ENCODE data around the gene SUN1.

The SUN1 gene

GRCh38 chr7:881441-882234, 49.4 kb downstream of the SUN1 start:
- H3K9me3 Mint-ChIP-seq (ENCODE audit: low read depth) = no peaks in the 10 kb centered on the region
- H3K4me1 Mint-ChIP-seq (ENCODE audit: low read depth) = peaks cover 43% of the 10 kb centered on the region
- H3K36me3 Mint-ChIP-seq = peaks cover 2% of the 10 kb centered on the region
- no peaks in the 10 kb centered on the region for H3K27me3 Mint-ChIP-seq
- H3K4me3 Mint-ChIP-seq = peak overlapping the region; percentile 35
- no peak overlapping the region for H3K27ac Mint-ChIP-seq

GRCh38 chr7:882336-883035, 50.2 kb downstream of the SUN1 start:
- Mint-ChIP-seq H3K27ac (no peak overlapping the region), H3K27me3 (no peaks in the 10 kb centered on the region), H3K9me3 (ENCODE audit: low read depth) (no peaks in the 10 kb centered on the region), H3K4me1 (ENCODE audit: low read depth) (peaks cover 43% of the 10 kb centered on the region), H3K36me3 (peaks cover 2% of the 10 kb centered on the region), H3K4me3 (no peak overlapping the region)

GRCh38 chr7:883055-884021, 51.1 kb downstream of the SUN1 start:
- Mint-ChIP-seq H3K4me1 (ENCODE audit: low read depth) (peaks cover 40% of the 10 kb centered on the region), H3K9me3 (ENCODE audit: low read depth) (no peaks in the 10 kb centered on the region), H3K4me3 (no peak overlapping the region), H3K27ac (no peak overlapping the region), H3K27me3 (no peaks in the 10 kb centered on the region), H3K36me3 (no peaks in the 10 kb centered on the region)

GRCh38 chr7:884191-885003, 52.1 kb downstream of the SUN1 start:
- H3K27ac Mint-ChIP-seq = no peak overlapping the region
- H3K4me1 Mint-ChIP-seq (ENCODE audit: low read depth) = peaks cover 33% of the 10 kb centered on the region
- no peaks in the 10 kb centered on the region for H3K27me3 Mint-ChIP-seq
- H3K36me3 Mint-ChIP-seq = no peaks in the 10 kb centered on the region
- no peaks in the 10 kb centered on the region for H3K9me3 Mint-ChIP-seq (ENCODE audit: low read depth)
- H3K4me3 Mint-ChIP-seq = no peak overlapping the region

- Mint-ChIP-seq H3K27me3 (no peaks in the 10 kb centered on the region), H3K4me1 (ENCODE audit: low read depth) (peaks cover 27% of the 10 kb centered on the region), H3K4me3 (no peak overlapping the region), H3K27ac (no peak overlapping the region), H3K36me3 (no peaks in the 10 kb centered on the region), H3K9me3 (ENCODE audit: low read depth) (no peaks in the 10 kb centered on the region)
Observed at GRCh38 chr7:885261-885892, 53.1 kb downstream of the SUN1 start.

- no peaks in the 10 kb centered on the region for H3K9me3 Mint-ChIP-seq (ENCODE audit: low read depth)
- peaks cover 23% of the 10 kb centered on the region for H3K4me1 Mint-ChIP-seq (ENCODE audit: low read depth)
- H3K4me3 Mint-ChIP-seq = no peak overlapping the region
- H3K27me3 Mint-ChIP-seq = no peaks in the 10 kb centered on the region
- no peaks in the 10 kb centered on the region for H3K36me3 Mint-ChIP-seq
- H3K27ac Mint-ChIP-seq = no peak overlapping the region
Observed at GRCh38 chr7:885893-886625, 53.8 kb downstream of the SUN1 start.

- Mint-ChIP-seq H3K36me3 (no peaks in the 10 kb centered on the region), H3K4me3 (no peak overlapping the region), H3K27me3 (no peaks in the 10 kb centered on the region), H3K4me1 (ENCODE audit: low read depth) (peaks cover 17% of the 10 kb centered on the region), H3K9me3 (ENCODE audit: low read depth) (no peaks in the 10 kb centered on the region), H3K27ac (no peak overlapping the region)
Observed at GRCh38 chr7:886626-887487, 54.6 kb downstream of the SUN1 start.

GRCh38 chr7:887488-887820, 55.2 kb downstream of the SUN1 start:
- no peak overlapping the region for H3K27ac Mint-ChIP-seq

GRCh38 chr7:888081-889024, 56.1 kb downstream of the SUN1 start:
- Mint-ChIP-seq H3K27ac (peak overlapping the region; percentile 41), H3K9me3 (ENCODE audit: low read depth) (no peaks in the 10 kb centered on the region), H3K27me3 (no peaks in the 10 kb centered on the region), H3K4me3 (no peak overlapping the region), H3K4me1 (ENCODE audit: low read depth) (peaks cover 10% of the 10 kb centered on the region), H3K36me3 (peaks cover 4% of the 10 kb centered on the region)

More at GRCh38 chr7:887488-887820, 55.2 kb downstream of the SUN1 start:
- peaks cover 2% of the 10 kb centered on the region for H3K36me3 Mint-ChIP-seq
- no peak overlapping the region for H3K4me3 Mint-ChIP-seq
- no peaks in the 10 kb centered on the region for H3K27me3 Mint-ChIP-seq
- peaks cover 14% of the 10 kb centered on the region for H3K4me1 Mint-ChIP-seq (ENCODE audit: low read depth)
- H3K9me3 Mint-ChIP-seq (ENCODE audit: low read depth) = no peaks in the 10 kb centered on the region

- H3K36me3 Mint-ChIP-seq = peaks cover 4% of the 10 kb centered on the region
- H3K27ac Mint-ChIP-seq = no peak overlapping the region
- H3K9me3 Mint-ChIP-seq (ENCODE audit: low read depth) = no peaks in the 10 kb centered on the region
- H3K27me3 Mint-ChIP-seq = no peaks in the 10 kb centered on the region
- H3K4me1 Mint-ChIP-seq (ENCODE audit: low read depth) = peaks cover 8% of the 10 kb centered on the region
- no peak overlapping the region for H3K4me3 Mint-ChIP-seq
Observed at GRCh38 chr7:889025-889390, 56.7 kb downstream of the SUN1 start.

- peaks cover 4% of the 10 kb centered on the region for H3K36me3 Mint-ChIP-seq
Observed at GRCh38 chr7:889391-889790, 57.1 kb downstream of the SUN1 start.

GRCh38 chr7:890868-891267, 58.6 kb downstream of the SUN1 start:
- H3K4me1 Mint-ChIP-seq (ENCODE audit: low read depth) = no peaks in the 10 kb centered on the region
- no peak overlapping the region for H3K27ac Mint-ChIP-seq
- H3K36me3 Mint-ChIP-seq = peaks cover 5% of the 10 kb centered on the region
- no peak overlapping the region for H3K4me3 Mint-ChIP-seq
- H3K9me3 Mint-ChIP-seq (ENCODE audit: low read depth) = no peaks in the 10 kb centered on the region
- H3K27me3 Mint-ChIP-seq = no peaks in the 10 kb centered on the region

More at GRCh38 chr7:889391-889790, 57.1 kb downstream of the SUN1 start:
- no peak overlapping the region for H3K4me3 Mint-ChIP-seq
- peaks cover 6% of the 10 kb centered on the region for H3K4me1 Mint-ChIP-seq (ENCODE audit: low read depth)
- H3K9me3 Mint-ChIP-seq (ENCODE audit: low read depth) = no peaks in the 10 kb centered on the region
- H3K27ac Mint-ChIP-seq = no peak overlapping the region
- H3K27me3 Mint-ChIP-seq = no peaks in the 10 kb centered on the region
